ENCODE data around the gene PARD3.
"Not testable (repeated sequence)": the region's sequence is repeated elsewhere in the genome, so short reads cannot be mapped to it uniquely, and the experiment has no call there.

The PARD3 gene

GRCh38 chr10:34438741-34439140 lies 376.4 kb downstream of the PARD3 start:
- no peak for FAIRE-seq

GRCh38 chr10:34437906-34438305 lies 377.2 kb downstream of the PARD3 start:
- FAIRE-seq = no peak

GRCh38 chr10:34434119-34434594 lies 380.9 kb downstream of the PARD3 start:
- FAIRE-seq = no peak

- FAIRE-seq = no peak
Observed at GRCh38 chr10:34433241-34434076, 381.6 kb downstream of the PARD3 start.

- FAIRE-seq = no peak
Observed at GRCh38 chr10:34432589-34432988, 382.5 kb downstream of the PARD3 start.

- FAIRE-seq = no peak
Observed at GRCh38 chr10:34430685-34431084, 384.4 kb downstream of the PARD3 start.

GRCh38 chr10:34428501-34428900 lies 386.6 kb downstream of the PARD3 start:
- FAIRE-seq = no peak

- no peak for FAIRE-seq
Observed at GRCh38 chr10:34427911-34428216, 387.2 kb downstream of the PARD3 start.

GRCh38 chr10:34427158-34427910 lies 387.8 kb downstream of the PARD3 start:
- not testable (repeated sequence) for FAIRE-seq

- not testable (repeated sequence) for FAIRE-seq
Observed at GRCh38 chr10:34426538-34427157, 388.4 kb downstream of the PARD3 start.

- no peak for FAIRE-seq
Observed at GRCh38 chr10:34426041-34426440, 389.1 kb downstream of the PARD3 start.

- FAIRE-seq = no peak
Observed at GRCh38 chr10:34423673-34424625, 391.1 kb downstream of the PARD3 start.

GRCh38 chr10:34420795-34421194 lies 394.3 kb downstream of the PARD3 start:
- FAIRE-seq = no peak

GRCh38 chr10:34420273-34420672 lies 394.8 kb downstream of the PARD3 start:
- FAIRE-seq = no peak

- no peak for FAIRE-seq
Observed at GRCh38 chr10:34415039-34415438, 400.1 kb downstream of the PARD3 start.

- no peak for FAIRE-seq
Observed at GRCh38 chr10:34413756-34414587, 401.1 kb downstream of the PARD3 start.

GRCh38 chr10:34413214-34413613 lies 401.9 kb downstream of the PARD3 start:
- no peak for FAIRE-seq

GRCh38 chr10:34408956-34409355 lies 406.1 kb downstream of the PARD3 start:
- FAIRE-seq = no peak

GRCh38 chr10:34408381-34408780 lies 406.7 kb downstream of the PARD3 start:
- no peak for FAIRE-seq

- no peak for FAIRE-seq
Observed at GRCh38 chr10:34407324-34407805, 407.7 kb downstream of the PARD3 start.

All from A204.1 (cell line).